GM18520 (cell line): ENCODE data around the gene RBM7.

Source experiments
- ATAC-seq: cut with Tn5 transposase; IDR thresholded peaks from one replicate; pipeline ENCODE4 v1.9.1; 2021; ENCODE audit not compliant: unreplicated experiment

The RBM7 gene, protein sequence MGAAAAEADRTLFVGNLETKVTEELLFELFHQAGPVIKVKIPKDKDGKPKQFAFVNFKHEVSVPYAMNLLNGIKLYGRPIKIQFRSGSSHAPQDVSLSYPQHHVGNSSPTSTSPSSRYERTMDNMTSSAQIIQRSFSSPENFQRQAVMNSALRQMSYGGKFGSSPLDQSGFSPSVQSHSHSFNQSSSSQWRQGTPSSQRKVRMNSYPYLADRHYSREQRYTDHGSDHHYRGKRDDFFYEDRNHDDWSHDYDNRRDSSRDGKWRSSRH

DNA sequence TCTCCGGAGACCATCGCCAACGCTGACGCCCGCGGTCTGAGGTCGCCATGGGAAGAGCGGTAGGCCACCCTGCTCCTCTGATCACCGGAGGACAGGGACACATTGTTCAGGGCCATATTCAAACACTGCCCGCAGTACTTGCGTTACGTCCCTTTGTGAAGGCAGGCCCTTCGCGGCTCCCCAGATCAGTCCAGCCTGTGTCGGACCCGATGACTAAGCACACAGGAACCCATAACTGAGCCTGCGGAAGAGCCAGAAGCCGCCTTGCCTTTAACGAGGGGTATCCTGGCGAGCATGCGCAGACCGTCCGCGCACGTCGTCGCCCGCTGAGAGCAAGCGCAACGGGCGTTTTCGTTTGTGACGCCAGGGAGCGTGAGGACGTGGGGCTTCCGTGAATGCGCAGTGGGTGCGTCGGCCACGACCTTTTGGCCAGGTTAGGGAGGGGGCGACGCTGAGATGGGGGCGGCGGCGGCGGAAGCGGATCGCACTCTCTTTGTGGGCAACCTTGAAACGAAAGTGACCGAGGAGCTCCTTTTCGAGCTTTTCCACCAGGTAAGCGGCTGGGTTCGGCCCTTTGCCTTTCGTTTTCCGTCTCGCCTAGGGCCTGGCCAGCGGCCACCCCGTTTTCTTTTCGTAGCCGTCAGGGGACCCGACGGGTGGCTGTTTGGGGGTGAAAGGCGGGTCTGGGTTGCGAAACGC lies at the start of gene RBM7, which contains the start of gene C11orf71:
Gene RBM7, plus strand, starts transcription at position 451 of the 699 bp plus-strand sequence. Its CDS starts 6 bp downstream, at position 457.
Gene C11orf71, minus strand, starts transcription at position 296 of the 699 bp plus-strand sequence. Its CDS starts 180 bp downstream, at position 116.
- ATAC-seq, result peak; percentile 87

DNA sequence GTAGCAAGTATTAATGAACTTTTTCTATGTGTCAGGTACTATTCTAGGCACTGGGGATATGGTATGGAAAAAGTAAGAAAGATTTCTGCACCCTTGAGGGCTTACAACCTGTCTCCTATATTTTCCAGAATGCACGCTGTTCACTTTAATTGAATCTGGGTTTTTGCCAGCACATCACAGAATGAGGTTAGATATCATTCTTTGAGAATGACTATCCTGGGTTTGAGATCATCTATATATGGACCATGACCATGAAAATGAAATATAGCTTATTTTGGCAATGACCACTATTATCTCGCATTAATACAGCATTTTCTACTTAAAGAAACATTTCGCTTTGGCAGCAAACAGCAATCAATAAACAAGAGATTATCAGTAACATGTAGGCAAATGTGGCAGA lies 47.0 kb upstream of the RBM7 start:
- ATAC-seq, result no peak

DNA sequence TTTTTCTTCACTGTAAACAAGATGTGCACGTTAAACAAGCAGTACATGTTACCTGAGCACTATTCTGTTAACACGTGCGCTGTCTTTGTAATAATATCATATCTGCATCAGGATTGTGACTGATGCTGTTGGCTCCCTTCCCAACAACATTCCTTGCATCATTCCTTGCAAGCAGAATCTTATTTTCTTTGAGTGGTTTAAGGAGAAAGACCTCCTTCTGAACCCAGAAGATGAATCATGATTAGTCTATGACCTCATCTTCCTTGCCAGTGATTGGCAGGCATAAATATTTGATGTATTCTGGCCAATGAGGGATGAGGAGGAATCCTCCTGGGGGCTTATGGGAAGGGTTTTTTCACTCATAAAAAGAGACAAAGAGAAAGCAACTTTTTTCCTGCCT lies 46.4 kb upstream of the RBM7 start:
- no peak for ATAC-seq

DNA sequence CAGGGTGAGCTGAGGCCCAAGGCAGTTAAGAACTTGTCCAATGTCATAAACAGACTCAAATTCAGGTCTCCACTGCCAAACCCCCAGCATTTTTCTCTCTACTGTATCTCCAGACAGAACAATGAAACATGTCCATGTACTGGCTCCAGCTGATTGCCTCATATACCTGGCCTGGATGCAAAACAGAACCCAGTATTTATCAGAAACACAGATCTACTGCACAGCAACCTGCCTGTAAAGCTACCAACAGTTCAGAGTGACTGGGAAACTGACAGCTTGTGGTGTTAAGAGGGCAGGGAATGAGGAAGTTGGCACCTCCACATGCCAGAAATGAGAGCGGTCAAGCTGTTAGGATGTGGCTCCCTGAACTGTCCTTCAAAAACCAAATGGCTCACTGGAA lies 41.8 kb upstream of the RBM7 start:
- no peak for ATAC-seq

DNA sequence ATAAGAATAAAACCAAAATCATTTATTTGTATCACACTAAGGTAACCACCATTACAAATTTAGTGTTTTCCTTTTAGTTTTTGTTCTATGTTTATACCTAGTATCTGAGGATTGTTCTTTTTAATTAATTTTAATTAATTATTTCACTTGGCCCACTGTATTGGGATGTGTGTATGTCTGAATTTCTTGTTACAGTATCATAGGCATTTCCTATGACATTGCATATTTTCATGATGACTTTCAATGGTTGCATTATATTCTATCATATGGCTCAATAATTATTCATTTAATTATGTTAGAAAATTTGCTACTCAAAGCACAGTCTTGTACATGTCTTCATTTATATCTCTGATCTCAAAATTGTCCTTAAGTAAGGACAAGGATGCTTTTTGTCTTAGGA lies 41.1 kb upstream of the RBM7 start:
- ATAC-seq, result no peak

DNA sequence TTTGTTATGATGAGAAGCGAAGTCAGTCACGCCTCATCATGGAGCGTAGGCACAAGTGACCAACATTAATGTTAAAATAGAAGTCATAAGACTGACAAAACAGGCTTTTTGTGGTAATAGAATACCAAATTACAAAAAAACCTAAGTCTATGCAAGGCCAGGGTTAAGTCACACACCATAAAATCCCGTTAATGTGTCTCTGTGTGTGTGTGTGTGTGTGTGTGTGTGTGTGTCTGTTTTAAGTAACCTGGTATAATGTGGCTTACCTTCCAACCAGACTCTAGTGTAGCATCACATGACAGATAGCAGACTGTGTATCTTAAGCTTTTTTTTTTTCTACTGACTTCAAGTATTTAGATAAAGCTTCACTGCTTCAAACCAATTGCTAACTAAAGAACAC lies 38.1 kb upstream of the RBM7 start:
- no peak for ATAC-seq

DNA sequence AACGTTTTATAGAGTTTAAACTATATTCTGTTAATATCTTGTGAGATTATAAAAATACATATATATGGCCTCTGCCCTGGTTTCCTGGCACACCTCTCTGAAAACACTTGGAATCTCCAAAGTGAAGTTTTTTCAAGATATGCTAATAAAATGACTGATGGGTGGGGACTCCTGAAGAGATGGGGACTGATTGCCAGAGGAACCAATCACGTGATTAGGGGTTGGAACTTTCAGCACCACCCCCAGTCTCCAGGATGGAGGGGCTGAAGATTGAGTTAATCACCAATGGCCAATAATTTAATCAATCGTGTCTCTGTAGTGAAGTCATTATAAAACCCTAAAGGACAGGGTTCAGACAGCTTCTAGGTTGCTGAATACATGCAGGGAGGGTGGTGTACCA lies 37.5 kb upstream of the RBM7 start:
- ATAC-seq, result no peak

DNA sequence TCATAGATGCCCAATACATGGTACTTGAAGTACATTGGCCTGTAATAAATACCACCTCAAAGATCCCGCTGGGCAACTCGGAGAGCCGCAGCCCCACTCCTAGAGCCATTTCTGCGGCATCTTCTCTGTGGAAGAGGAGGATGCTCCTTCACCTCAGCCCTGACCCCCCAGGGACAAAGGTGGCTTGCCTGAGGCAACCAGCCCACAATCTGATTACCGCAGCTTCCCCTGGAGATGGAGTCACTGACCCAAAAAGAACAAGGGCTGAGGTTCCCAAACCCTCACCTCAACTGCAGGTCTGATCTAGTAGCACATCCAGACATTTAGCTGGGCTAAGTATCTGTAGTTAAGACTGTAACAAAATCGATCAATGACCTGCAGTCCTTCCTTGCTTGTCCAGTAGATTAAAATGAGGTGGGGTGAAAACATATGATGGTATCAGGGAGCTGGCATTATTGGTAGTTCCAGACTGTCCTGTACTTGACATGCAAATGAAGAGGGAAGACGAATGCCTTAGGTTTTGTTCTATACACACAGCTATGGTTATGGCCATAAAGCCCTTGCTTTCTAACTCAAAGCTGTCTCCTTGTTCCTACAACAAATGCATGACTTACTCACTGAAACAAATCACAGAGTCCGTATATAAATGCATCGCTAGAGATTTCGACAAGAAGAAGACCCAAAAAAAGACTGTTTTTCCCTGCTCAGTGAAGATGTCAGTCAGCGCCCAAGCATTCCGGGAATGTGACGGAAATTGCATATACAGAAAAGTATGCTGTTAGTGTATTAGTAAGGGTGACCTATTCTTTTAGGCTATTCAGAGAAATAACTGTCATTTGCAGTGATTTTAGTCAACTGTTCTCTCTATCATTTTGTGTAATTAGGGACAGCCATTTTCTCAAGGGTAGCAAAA lies 33.9 kb upstream of the RBM7 start:
- no peak for ATAC-seq

DNA sequence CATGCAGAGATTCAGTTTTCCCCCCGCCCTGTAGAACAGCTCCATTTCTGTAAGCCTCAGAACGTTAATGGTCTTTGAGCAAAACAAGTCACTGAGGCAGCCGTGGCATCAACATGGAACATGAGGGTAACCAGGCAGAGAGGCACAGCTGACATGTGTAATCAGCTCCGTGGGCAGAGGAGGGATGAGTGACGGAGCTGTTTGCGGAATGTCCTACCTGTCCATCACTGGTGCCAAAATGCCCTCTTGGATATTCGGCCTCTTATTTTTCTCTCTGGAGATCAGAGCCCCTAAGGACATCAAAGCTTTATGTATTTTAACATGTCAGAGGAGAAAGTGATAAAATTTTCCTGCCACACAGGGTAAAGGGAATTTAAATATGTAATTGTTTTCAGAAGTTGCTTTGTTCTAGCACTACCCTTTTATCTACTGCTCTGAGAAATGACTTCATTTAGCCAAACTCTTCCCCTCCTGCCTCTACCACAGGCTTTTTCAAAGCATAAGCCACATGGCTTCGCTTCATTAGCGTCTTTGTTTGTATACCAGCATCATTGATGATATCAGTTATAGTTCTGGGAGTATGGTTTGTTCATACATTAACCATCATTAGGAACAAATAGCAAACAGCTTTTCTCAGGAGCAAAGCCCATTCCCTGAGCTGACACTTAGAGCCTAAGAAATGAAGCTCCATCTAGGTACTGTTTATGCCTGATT lies 33.1 kb upstream of the RBM7 start:
- ATAC-seq, result no peak

DNA sequence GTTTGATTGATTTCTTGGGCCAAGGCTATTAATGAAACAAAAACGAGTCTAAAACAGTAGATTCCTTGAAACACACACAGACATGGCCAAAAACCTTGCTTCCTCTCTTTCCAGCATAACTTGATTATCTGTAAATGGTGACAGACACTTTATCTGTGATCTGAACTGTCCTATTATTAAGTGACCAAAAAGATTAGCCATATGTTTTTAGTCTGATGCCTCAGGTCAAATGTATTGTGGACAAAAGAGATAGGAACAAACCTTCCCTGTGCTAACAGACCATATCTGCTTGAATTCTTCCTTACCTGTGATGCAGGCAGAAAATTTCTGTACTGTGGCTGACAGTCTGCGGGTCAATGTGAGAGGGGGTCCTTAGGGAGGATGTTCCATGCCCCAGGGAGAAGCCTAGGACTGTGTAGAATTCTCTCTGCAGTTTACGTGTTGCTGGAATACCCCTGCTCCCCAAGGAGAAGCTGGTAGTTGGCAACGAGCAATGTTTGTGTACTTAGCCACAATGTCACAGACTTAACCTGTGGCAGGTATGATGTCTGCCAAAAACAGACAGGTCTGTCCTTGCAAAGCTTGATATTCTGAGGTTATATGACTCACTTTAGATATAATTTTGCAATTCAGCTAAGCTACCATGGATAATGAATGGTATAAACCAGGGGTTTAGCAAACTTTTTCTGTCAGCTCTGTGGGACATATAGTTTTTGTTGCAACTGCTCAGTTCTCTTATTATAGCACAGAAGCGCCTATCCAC lies 31.4 kb upstream of the RBM7 start:
- ATAC-seq, result no peak

DNA sequence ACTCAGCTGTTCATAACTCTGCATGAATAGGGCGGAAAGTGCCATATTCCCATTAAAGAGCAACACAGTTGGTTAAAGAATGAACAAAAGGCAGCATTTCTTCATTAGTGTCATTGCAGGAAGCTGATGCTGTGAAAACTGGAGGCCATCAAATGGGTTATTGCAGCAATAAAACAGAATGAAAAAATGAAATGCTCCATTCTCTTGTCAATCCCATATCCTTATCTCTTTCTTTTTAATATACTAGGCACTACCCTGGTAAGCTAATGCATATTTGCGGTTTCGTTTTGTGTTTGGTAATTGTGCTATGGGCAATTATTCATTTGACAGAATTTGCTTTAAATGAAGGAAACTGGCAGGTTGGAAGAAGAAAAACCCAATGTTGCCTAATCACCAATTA lies 25.4 kb upstream of the RBM7 start:
- no peak for ATAC-seq

DNA sequence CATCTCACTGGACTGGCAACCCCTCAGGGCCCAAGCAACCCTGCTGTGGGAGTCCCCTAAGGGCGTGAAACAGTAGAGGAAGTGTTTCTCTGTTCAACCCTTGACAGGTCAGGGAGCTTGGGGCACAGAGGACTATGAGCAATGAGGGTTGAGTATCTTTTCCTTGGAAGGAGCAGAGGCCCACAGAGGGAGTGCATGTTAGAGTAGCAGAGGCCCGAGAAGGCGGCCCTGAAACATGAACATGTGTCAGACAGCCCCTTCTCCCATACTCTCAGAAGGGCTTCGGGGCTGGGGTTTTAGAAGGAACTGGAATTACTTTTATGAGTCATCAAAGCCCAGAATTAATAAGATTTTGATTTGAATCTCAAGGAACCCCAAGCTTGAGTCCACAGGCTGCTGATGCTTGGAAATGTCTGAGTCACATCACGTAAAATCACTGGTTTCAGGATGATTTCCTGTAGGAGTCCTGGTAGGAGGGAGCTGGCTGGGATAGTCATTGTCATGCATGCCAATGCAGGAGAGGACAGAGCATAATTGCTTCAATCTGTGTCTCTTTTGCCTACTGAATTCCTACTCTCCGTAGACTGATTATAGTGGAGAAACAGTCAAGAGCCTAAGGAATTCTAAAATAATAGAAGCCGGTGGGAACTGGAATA lies 22.7 kb upstream of the RBM7 start:
- ATAC-seq, result no peak

DNA sequence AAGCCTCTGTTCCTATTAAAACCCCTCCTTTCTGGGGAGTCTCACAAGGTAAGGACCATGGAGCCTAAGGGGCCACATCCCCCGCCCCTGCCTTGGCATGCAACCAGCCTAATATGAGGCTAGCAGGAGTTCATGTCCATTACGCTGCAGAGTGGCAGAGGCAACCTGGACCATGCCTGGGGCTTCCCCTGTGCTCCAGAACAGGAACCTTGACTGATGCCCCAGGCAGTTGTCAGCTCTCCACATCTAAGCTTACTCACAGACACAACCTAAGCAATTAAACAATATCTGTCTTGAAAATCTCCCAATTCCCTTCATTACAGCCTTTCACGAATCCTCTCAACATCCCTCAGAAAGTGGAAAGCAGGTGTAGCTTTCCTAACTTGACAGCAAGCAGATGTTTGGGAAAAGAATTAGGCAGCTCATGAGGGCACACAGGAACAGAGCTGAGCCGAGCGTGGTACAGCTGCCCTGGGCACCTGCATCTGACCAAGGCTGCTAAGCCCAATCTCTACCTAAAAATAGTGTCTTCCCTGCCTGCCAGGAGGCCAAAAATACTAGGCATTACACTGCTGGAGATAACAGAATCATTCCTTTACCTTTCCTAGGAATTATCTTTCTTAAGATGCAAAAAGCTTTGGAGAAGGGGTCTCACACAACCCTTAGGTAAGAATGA lies 20.9 kb upstream of the RBM7 start:
- no peak for ATAC-seq

DNA sequence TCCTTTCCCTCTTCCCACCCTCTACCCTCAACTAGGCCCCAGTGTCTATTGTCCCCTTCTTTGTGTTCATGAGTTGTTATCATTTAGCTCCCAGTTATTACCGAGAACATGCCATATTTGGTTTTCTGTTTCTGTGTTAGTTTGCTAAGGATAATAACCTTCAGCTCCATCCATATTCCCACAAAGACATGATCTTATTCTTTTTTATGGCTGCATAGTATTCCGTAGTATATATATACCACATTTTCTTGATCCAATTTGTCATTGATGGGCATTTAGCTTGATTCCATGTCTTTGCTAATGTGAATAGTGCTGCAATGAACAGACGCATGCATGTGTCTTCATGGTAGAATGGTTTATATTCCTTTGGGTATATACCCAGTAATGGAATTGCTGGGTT lies 18.0 kb upstream of the RBM7 start:
- no peak for ATAC-seq

DNA sequence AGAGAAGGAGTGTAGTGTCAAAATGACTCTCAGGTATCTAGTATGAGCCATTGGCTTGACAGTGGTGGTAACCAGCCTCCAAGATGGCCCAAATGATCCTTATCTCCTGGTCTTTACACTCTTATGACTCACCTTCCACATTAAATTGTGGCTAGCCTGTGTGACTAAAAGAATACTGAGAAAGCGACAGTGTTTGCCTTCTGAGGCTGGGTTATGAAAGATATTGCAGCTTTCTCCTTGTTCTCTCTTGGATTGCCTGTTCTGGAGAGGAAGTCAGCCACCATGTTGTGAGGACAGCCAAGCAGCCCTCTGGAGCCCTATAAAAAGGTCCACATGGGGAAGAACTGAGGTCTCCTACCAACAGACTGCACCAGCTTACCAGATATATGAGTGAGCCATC lies 16.0 kb upstream of the RBM7 start:
- no peak for ATAC-seq

DNA sequence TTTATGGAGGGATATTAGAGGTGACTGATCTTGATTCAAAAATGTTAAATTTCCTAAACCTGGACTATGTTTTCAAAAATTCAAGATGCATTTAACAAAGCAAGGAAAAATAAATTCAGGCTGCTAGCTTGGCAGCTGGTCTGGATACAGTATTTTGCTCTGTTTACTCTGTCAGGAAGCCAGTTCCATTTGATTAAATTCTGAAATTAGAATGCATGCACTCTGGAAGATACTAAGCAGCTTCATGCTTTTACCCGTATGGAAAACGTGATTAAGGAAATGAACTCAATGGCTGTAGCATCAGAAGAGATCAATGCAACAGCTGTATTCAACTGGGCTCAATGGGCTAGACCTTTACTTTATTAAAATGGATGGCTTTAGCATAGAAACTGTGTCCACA lies 14.3 kb upstream of the RBM7 start:
- ATAC-seq, result no peak

DNA sequence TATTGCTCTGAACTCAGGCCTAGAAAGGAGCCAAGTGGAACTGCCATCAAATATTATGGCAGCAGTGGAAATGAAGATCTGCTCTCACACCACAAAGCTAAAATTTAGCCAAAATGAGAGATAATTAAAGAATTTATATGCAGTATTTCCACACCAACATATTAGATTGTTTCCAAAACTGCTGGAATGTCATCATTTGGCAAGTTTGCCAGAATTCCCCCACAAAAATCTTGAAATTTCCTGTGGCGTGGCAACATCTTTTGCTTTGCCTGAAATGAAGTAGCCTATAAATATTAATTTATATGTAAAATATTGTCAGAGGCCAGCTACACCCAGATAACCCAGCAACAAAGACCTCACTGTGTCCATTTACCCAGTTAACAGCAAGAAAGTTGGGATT lies 13.9 kb upstream of the RBM7 start:
- ATAC-seq, result no peak

DNA sequence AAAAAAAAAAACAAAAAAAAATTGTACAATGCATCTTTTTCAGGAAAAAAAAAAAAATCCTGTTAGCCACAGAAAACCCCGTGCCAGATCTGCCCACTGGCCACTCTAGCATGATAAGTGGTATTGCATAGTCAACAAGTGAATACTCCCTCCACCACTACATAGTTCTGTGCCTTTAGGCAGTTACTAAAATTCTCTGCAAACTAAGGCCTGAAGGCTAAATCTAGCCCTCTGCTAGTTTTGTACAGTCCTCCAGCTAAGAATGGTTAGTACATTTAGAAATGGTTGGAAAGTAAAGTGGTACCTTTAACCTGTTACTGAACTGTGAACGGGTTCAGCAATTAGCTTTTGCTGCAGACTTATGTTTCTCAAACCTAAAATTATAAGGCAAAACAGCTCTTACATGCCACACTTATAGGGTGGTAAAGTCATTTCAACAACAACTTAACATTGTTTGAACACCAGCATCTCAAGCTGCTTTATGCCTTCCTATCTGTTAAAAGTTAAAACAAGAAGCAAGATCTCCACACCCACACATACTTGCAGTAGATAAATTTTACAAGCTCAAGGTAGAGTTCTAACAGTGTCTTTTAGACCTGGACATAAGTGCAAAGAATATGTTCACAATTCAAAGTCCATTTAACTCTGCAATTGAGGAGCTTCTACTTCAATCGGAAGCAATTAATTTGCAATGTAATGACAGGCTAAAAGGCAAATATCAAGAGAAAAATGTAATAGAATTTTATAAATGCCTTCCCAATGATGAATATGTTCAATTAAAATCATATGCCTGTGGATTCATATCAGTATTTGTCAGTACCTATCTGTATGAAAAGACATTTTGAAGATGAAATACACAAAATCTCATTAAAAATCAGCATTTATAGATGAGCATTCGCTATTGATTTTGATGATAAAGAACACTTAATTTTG lies 7.5 kb upstream of the RBM7 start:
- no peak for ATAC-seq
